GM12891 (cell line): ENCODE data around the gene MADD. TPM values are rescaled to one million over a fixed set of nuclear protein-coding genes. Genes with fewer than 3 reads are reported as not detected.

ENCODE experiments used
- DNase-seq: peaks from one replicate; pipeline ENCODE4 v3.0.0; 2011; ENCODE audit warnings: low spot score; ENCODE audit not compliant: insufficient read length
- FAIRE-seq: peaks from 2 replicates; lab custom pipeline; 2011; peaks lifted over from hg19 to GRCh38; lab: Jason Lieb, UNC
- PAX5 ChIP-seq: IDR thresholded peaks from 2 replicates; pipeline ENCODE4 v1.6.1; 2011; ENCODE audit warnings: low read length, moderate library complexity, mild to moderate bottlenecking; ENCODE audit not compliant: insufficient read depth, severe bottlenecking
- POLR2A ChIP-seq: IDR thresholded peaks from 2 replicates; pipeline ENCODE4 v1.6.1; 2011; ENCODE audit warnings: low read depth, low read length, control low read depth
- POLR2AphosphoS5 ChIP-seq: IDR thresholded peaks from 2 replicates; pipeline ENCODE4 v1.6.1; 2011; ENCODE audit warnings: low read depth, low read length, control low read depth
- POU2F2 ChIP-seq: IDR thresholded peaks from 2 replicates; pipeline ENCODE4 v1.6.1; 2011; ENCODE audit warnings: low read depth, mild to moderate bottlenecking, control low read depth, low read length, moderate library complexity
- SPI1 ChIP-seq: IDR thresholded peaks from 2 replicates; pipeline ENCODE4 v1.6.1; 2011; ENCODE audit warnings: low read depth, low read length, control low read depth
- TAF1 ChIP-seq: IDR thresholded peaks from 2 replicates; pipeline ENCODE4 v1.6.1; 2011; ENCODE audit warnings: low read depth, low read length, control low read depth
- polyA plus RNA-seq: library from polyadenylated mRNA; unstranded; fragments of >200 nt; gene quantifications from one replicate; pipeline ENCODE4 v1.2.1, GENCODE V29; 2012; ENCODE audit warnings: low read depth, missing spikeins, inconsistent platforms; ENCODE audit not compliant: missing spikeins

Gene MADD
- polyA plus RNA-seq = 15.8 TPM

- DNase-seq = peak; percentile 95
- peak; percentile 74 for TF ChIP-seq POLR2AphosphoS5
- no peak for TF ChIP-seq PAX5
- peak; percentile 35; the same call in 1 of the 2 replicates for TF ChIP-seq POU2F2
- TF ChIP-seq POLR2A = peak; percentile 69
- FAIRE-seq = peak; percentile 80
Observed at GRCh38 chr11:47269829-47270305, at the start of gene MADD. TSS of gene MADD (plus strand) at chr11:47270133.

DNA sequence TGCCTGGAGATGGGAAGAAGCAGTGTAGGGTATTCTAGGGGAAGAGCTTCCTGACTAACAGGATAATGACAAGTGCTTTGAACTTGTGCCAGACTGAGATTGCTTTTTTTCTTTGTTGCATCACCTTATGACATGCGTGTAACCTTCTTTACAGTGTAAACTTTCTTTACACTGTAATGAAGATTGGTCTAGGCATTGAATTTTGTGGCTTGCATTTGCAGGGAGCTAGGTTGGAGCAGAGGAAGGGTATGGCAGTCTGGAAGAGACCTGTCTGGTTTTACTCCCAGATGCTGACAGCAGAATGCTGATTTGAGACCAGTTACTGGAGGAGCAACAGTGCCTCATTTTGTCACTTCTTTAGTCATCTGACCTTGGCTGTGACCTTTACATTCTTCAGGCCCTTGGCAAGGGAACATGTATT is 49.5 kb upstream of the MADD start:
- DNase-seq = no peak
- TF ChIP-seq PAX5 = no peak
- no peak for TF ChIP-seq TAF1
- no peak for TF ChIP-seq POLR2A
- no peak for TF ChIP-seq SPI1
- TF ChIP-seq POU2F2 = no peak
- TF ChIP-seq POLR2AphosphoS5 = no peak
- no peak for FAIRE-seq

GRCh38 chr11:47222696-47223095 is 47.2 kb upstream of the MADD start:
- no peak for FAIRE-seq

DNA sequence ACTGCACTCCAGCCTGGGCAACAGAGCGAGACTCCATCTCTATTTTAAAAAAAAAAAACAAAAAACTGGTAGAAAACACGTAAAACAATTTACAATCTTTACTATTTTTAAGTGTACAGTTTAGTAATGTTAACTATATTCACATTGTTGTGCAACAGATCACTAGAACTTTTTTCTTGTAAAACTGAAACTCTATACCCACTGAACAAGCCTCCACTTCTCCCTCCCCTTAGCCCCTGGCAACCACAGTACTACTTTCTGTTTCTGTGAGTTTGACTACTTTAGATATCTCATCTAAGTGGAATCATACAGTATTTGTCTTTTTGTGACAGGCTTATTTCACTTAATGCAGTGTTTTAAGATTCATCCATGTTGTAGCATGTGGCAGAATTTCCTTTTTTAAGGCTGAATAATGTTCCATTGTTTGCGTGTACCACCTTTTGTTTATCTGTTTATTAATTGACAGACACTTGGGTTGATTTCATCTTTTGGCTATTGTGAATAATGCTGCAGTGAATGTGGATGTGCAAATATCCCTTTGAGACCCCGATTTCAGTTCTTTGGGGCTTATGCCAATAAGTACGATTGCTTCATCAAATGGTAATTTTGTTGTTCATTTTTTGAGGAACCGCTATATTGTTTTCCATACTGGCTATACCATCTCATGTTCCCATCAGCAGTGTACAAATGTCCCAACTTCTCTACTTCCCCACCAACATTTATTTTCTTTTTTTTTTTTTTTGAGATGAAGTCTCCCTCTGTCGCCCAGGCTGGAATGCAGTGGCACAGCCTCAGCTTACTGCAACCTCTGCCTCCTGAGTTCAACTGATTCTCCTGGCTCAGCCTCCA is 44.2 kb upstream of the MADD start:
- FAIRE-seq (peak; percentile 84), DNase-seq (no peak)
- no peak for TF ChIP-seq POLR2AphosphoS5
- TF ChIP-seq PAX5 = no peak
- TF ChIP-seq SPI1 = peak; percentile 32; the same call in 1 of the 2 replicates
- no peak for TF ChIP-seq TAF1
- no peak for TF ChIP-seq POLR2A

More at GRCh38 chr11:47222696-47223095, 47.2 kb upstream of the MADD start:
- TF ChIP-seq POU2F2 (no peak), POLR2AphosphoS5 (no peak), PAX5 (no peak), TAF1 (no peak), POLR2A (no peak), SPI1 (no peak)
- DNase-seq = no peak

- TF ChIP-seq PAX5 = no peak
- TF ChIP-seq POLR2A = peak; percentile 47; the same call in 1 of the 2 replicates
- no peak for TF ChIP-seq TAF1
- no peak for TF ChIP-seq SPI1
- TF ChIP-seq POLR2AphosphoS5 = no peak
- no peak for FAIRE-seq
- DNase-seq = no peak
Observed at GRCh38 chr11:47229161-47229560, 40.8 kb upstream of the MADD start.

- FAIRE-seq (no peak), DNase-seq (no peak)
- TF ChIP-seq POLR2A = no peak
Observed at GRCh38 chr11:47233051-47233450, 36.9 kb upstream of the MADD start.

- DNase-seq = no peak
- FAIRE-seq = no peak
- no peak for TF ChIP-seq POLR2A
- no peak for TF ChIP-seq PAX5
- TF ChIP-seq POU2F2 = no peak
- TF ChIP-seq POLR2AphosphoS5 = no peak
- no peak for TF ChIP-seq SPI1
- no peak for TF ChIP-seq TAF1
Observed at GRCh38 chr11:47233989-47234668, 35.8 kb upstream of the MADD start.

GRCh38 chr11:47234669-47235100 is 35.2 kb upstream of the MADD start:
- FAIRE-seq (no peak), DNase-seq (no peak)
- TF ChIP-seq POU2F2 (no peak), PAX5 (no peak), SPI1 (no peak), POLR2AphosphoS5 (no peak), POLR2A (no peak; the same call in 1 of the 2 replicates), TAF1 (no peak)

GRCh38 chr11:47235163-47235562 is 34.8 kb upstream of the MADD start:
- no peak for FAIRE-seq
- TF ChIP-seq PAX5 = no peak
- no peak for TF ChIP-seq POLR2AphosphoS5
- no peak; the same call in 1 of the 2 replicates for TF ChIP-seq POLR2A
- no peak for DNase-seq

DNA sequence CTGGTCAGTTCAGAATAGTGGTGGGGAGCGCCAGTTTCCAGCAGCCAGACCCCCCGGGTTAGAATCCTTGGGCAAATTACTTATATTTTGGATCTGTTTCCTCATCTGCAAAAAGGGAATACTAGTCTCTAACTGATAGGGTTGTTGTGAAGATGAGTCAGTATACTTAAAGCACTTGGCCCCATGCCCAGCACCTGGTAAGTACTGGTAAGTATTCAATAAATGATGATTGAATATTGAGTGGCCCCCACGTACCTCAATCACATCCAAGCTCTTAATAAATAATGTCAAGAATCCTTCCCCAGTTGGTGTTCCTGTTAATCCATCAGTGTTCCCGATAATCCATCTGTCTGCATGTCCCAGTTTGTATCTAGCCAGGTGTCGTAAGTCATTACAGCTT is 33.5 kb upstream of the MADD start:
- TF ChIP-seq POLR2A (no peak), PAX5 (no peak)
- FAIRE-seq = no peak
- DNase-seq = no peak
